A549 (cell line): ENCODE measurements around the gene IFT88.

Source experiments
- CTCF ChIP-seq: fragments of >200 bp; sonication (Bioruptor Twin); formaldehyde crosslinking; IDR thresholded peaks from 3 replicates; pipeline ENCODE4 v1.5.1; 2016
- EP300 ChIP-seq, 2 experiments: fragments of >200 bp; sonication (Bioruptor Twin); formaldehyde crosslinking; IDR thresholded peaks; 2 replicates in 1 of 2; 3 replicates in 1 of 2; pipeline ENCODE4 v1.6.1; 2016 to 2017
- ESRRA ChIP-seq: fragments of 150-350 bp; IDR thresholded peaks from 2 replicates; pipeline ENCODE4 v1.6.1; 2014; ENCODE audit warnings: mild to moderate bottlenecking, low read length, borderline replicate concordance
- HOXA7 ChIP-seq: fragments of 250-450 bp; sonication (Bioruptor Pico); IDR thresholded peaks from 2 replicates; pipeline ENCODE4 v1.5.0; 2020; ENCODE audit warnings: mild to moderate bottlenecking, moderate library complexity
- MAFK ChIP-seq: fragments of 450-650 bp; IDR thresholded peaks from 2 replicates; pipeline ENCODE4 v1.6.1; 2014; ENCODE audit not compliant: partially characterized antibody
- MAZ ChIP-seq: fragments of 150-350 bp; IDR thresholded peaks from 2 replicates; pipeline ENCODE4 v1.6.1; 2014; ENCODE audit warnings: antibody characterized with exemption, low read depth, low read length, borderline replicate concordance
- NPAS2 ChIP-seq: fragments of 250-450 bp; sonication (Bioruptor Pico); IDR thresholded peaks from 2 replicates; pipeline ENCODE4 v1.8.0; 2022; ENCODE audit warnings: mild to moderate bottlenecking, moderate library complexity, borderline replicate concordance
- POLR2A ChIP-seq: IDR thresholded peaks from 2 replicates; pipeline ENCODE4 v1.6.1; 2012; ENCODE audit warnings: mild to moderate bottlenecking, low read length
- RAD21 ChIP-seq, 2 experiments: fragments of >200 bp in 1 of 2; sonication (Bioruptor Twin) in 1 of 2; formaldehyde crosslinking in 1 of 2; IDR thresholded peaks in 1 of 2; conservative IDR thresholded peaks in 1 of 2; 2 replicates in 1 of 2; 3 replicates in 1 of 2; pipeline ENCODE4 v1.6.1; 2012 to 2018; ENCODE audit warnings: inconsistent platforms in 1 of 2
- RARB ChIP-seq: fragments of 250-450 bp; sonication (Bioruptor Pico); IDR thresholded peaks from 2 replicates; pipeline ENCODE4 v1.8.0; 2021; ENCODE audit warnings: mild to moderate bottlenecking, moderate library complexity
- RFX5 ChIP-seq: fragments of 450-650 bp; IDR thresholded peaks from 2 replicates; pipeline ENCODE4 v1.7.1; 2014; ENCODE audit warnings: antibody characterized with exemption, mild to moderate bottlenecking, moderate library complexity
- ZFP36 ChIP-seq: fragments of 450-650 bp; IDR thresholded peaks from 2 replicates; pipeline ENCODE4 v1.6.1; 2014; ENCODE audit warnings: borderline replicate concordance; ENCODE audit not compliant: partially characterized antibody
- ZNF302 ChIP-seq: fragments of 250-450 bp; sonication (Bioruptor Pico); IDR thresholded peaks from 2 replicates; pipeline ENCODE4 v1.9.0; 2021; ENCODE audit warnings: inconsistent platforms, mild to moderate bottlenecking, moderate library complexity

GRCh38 chr13:20686167-20686566 lies 119.2 kb downstream of the IFT88 start:
- TF ChIP-seq ZNF302 (CRISPR knock-in tag) = no peak
- no peak for TF ChIP-seq CTCF
- no peak for TF ChIP-seq ESRRA
- no peak for TF ChIP-seq MAFK
- no peak for TF ChIP-seq NPAS2 (CRISPR knock-in tag)
- TF ChIP-seq MAZ = no peak
- no peak for TF ChIP-seq HOXA7 (CRISPR knock-in tag)
- no peak for TF ChIP-seq RAD21 (conservative IDR thresholded peaks at IDR 0.05 in 1 of 2, IDR thresholded peaks at IDR 0.05 in 1 of 2)
- TF ChIP-seq EP300 (IDR thresholded peaks at IDR 0.05) = no peak
- TF ChIP-seq RFX5 = no peak
- TF ChIP-seq ZFP36 = no peak
- no peak for TF ChIP-seq POLR2A
- TF ChIP-seq RARB = no peak
